Retinal pigment epithelial cell (primary cell): ENCODE data around the gene LRRC4.

Source experiments
- DNase-seq: peaks from one replicate; pipeline ENCODE4 v3.0.0-alpha.2; 2010; ENCODE audit warnings: low read depth
- H3K4me3 ChIP-seq: 2 replicates; pipeline ENCODE4 v1.5.1; 2011; ENCODE audit warnings: mild to moderate bottlenecking, low read length, control low read depth, moderate library complexity
- TF ChIP-seq, protein P1 (sequence below): conservative IDR thresholded peaks from 2 replicates; pipeline ENCODE4 v1.5.1; 2011; ENCODE audit warnings: low read depth, low read length, control low read depth, inconsistent platforms

Gene LRRC4

DNA sequence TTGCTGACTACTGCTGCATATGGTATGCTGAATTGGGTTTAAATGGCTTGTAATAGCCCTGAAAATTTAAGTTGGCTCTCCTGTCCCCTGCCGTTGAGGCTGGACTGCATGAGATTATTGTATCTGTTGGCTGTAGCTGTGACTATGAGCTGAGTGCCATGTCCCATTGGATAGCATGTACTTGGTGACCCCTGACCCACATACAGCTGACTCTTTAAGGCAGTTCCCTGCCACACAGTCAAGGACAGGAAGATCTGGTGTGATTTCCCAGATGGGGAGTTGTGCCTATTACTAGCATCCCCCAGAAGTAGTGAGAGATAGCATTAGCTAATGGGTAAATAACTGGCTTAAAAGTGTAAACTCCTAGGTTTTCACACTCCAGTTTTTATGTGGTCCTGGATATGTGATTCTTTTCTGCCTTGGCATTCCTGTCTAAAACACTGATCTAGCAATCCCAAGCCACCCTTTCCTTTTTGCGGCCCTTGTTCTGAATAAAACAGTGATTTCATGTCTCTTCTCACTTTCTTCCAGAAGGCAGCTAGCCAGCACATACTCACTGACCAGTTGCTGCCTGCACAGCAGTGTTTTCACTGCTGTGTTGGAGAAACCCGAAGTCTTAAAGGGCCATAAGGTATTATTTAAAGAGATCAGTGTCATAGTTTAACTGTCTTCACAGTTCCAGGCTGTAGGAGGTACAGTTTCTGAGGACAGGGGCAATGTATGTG lies 35.9 kb downstream of the LRRC4 start:
- TF ChIP-seq, protein P1, sequence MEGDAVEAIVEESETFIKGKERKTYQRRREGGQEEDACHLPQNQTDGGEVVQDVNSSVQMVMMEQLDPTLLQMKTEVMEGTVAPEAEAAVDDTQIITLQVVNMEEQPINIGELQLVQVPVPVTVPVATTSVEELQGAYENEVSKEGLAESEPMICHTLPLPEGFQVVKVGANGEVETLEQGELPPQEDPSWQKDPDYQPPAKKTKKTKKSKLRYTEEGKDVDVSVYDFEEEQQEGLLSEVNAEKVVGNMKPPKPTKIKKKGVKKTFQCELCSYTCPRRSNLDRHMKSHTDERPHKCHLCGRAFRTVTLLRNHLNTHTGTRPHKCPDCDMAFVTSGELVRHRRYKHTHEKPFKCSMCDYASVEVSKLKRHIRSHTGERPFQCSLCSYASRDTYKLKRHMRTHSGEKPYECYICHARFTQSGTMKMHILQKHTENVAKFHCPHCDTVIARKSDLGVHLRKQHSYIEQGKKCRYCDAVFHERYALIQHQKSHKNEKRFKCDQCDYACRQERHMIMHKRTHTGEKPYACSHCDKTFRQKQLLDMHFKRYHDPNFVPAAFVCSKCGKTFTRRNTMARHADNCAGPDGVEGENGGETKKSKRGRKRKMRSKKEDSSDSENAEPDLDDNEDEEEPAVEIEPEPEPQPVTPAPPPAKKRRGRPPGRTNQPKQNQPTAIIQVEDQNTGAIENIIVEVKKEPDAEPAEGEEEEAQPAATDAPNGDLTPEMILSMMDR = no peak
- H3K4me3 ChIP-seq = no peak overlapping the region
- no peak for DNase-seq

- TF ChIP-seq, protein P1 = no peak
- DNase-seq = no peak
- H3K4me3 ChIP-seq = no peak overlapping the region
Measured at GRCh38 chr7:127993987-127994386, 37.2 kb downstream of the LRRC4 start.

DNA sequence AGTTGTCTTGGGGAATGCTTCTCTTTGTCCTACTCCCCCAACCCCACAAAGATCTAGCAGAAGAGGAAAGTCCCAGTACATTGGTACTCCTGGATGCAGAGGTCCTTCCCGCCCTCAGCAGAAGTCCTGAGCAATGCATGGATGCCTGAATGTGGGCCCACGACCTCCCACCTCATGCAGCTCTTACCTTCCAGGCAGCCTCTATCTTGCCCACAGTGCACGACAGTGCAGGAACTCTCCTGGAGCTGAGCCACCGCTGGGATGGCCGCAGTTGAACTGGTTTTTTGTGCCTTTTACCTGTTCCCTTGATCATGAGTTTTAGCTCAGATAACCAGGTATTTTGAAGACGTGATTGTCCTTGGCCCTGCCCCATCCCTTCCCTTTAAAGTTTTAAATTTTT lies 37.9 kb downstream of the LRRC4 start:
- TF ChIP-seq, protein P1 = no peak
- no peak overlapping the region for H3K4me3 ChIP-seq
- no peak for DNase-seq

- DNase-seq = no peak
- TF ChIP-seq, protein P1 = no peak
- H3K4me3 ChIP-seq = no peak overlapping the region
Measured at GRCh38 chr7:127988751-127989150, 42.5 kb downstream of the LRRC4 start.

DNA sequence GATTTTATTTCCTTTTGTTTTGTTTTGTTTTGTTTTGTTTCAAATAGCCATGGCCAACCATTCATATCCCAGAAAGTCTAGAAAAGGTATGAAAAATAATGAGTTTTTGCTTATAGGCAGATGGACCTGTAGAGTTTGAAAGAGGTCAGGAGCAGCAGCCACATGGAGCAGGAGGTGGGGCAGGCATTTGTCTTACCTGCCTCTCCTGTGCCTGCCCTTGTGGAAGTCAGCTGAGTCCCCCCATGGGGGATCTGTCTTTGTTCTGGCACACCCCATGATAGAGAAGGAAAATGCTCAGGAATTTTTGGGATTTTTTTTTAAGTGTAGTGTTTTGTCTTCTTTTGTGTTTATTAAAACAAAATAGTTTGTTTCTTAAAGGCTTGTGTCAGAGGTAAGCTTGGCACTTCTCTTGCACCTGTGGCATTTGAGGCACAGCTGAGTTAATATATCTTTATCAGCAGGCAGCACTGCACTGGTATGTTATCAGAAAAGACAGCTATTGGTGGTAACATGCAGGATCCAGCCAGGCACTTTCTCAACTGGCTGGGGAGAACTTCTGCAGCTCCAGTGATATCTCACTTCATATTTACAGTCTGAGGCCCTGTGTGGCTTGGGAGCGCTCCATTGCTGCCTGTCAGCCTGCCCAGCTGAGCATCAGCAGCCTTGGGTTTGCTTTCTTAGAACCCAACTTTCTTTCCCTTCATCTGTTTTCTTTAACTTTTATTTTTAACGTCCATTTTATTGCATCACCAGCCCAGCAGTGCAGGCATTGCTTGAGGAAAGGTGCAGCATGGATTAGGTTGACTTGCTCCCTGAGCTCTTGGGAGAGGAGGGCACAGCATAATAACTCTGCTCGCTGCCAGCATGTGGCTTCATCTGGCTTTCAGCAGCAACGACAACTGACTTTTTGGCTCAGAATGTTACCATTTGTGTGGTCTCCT lies 44.4 kb downstream of the LRRC4 start:
- H3K4me3 ChIP-seq = no peak overlapping the region
- TF ChIP-seq, protein P1 = no peak
- no peak for DNase-seq

- TF ChIP-seq, protein P1 = no peak
- no peak overlapping the region for H3K4me3 ChIP-seq
- no peak for DNase-seq
Measured at GRCh38 chr7:127983804-127984332, 47.4 kb downstream of the LRRC4 start.
